Measurements from ENCODE around the gene BLOC1S1.
"Not testable (repeated sequence)": the region's sequence is repeated elsewhere in the genome, so short reads cannot be mapped to it uniquely, and the experiment has no call there.

The BLOC1S1 gene

DNA sequence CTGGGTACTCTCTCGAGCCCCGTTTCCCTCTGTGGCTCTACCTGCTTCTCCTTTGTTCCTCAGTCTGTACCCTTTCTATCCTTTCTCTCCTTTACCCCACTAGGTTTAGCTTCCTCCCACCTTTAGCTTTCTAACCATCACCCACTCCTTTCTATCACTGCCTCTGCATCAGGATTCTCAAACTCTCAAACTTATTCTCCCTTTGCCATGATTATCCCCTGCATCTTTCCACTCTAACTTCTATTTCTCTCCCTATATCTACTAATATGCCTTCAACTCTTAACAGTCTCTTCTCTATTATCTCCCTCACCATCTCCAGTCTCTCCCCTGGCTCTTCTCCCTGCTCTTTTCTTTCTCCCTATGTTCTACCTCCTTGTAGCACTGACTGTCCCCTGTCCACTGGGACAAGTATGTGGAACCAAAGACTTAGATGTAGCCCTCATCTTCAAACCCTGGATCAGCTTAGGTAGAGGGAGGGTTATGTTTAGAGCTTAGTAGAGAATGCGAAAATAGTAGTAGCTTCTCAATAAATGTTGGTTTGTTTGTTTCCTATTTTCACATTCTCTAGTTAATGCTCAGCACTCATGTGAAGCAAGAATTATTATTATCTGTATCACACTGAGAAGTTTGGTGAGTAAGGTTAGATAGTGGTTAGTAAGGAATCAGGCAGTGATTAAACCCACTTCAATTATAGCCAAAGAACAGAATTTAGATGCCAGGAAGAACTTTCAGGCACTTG lies 30.5 kb downstream of the BLOC1S1 start:
- DNase-seq, result no peak

DNA sequence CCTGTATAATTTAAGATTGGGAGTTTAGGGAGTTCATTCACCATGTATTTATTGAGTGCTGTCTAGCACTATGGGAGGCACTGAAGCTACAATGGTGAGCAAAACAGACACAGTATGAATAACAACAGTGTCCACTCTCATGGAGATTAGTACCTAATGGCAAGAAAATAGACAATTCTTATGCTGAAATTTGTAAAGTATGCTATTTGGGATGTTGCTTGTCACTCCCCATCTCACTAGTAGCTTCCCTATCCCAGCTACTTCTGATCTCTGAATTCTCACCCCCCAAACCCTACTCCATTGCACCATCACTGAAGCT lies 31.0 kb downstream of the BLOC1S1 start:
- no peak for DNase-seq

DNA sequence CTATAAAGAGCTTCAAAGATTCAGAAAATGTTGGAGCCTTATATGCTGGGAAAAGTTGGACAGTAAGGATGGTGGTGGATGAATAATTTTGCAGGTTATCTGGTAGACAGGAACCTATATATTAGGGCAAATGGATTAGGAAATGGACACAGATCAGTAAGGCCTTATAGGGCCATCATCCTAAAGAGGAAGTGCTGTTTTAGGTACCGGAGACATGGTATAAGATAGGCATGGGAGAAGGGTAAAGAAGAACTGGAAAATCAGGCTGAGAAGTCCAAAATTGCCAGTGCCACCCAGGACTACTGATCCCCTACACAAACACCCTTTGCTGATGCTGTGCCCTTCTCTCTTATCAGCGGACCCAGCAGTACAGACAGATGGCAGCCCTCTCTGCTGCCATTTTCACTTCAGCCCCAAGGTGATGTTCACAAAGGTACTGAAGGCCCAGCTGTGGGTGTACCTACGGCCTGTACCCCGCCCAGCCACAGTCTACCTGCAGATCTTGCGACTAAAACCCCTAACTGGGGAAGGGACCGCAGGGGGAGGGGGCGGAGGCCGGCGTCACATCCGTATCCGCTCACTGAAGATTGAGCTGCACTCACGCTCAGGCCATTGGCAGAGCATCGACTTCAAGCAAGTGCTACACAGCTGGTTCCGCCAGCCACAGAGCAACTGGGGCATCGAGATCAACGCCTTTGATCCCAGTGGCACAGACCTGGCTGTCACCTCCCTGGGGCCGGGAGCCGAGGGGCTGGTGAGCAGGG lies 32.6 kb downstream of the BLOC1S1 start:
- DNase-seq, result no peak

DNA sequence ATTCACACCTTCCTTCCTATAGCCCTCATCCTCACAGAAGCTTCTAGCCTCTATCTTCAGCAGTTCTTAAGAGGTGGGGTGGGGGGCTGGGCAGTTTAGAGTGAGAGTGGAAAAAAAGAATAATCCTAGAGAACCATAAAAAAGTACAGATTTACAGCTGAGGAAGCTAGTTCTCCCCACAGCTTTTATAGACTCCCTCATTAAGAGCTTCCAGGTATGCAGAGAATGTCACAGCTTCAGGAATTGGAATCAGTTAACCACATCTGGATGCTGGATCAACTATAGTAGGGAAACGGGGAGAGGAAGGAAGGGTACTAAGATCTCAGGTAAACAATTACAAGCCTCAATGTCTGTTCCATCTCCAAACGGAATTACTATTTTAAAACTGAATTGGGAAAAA lies 39.4 kb downstream of the BLOC1S1 start:
- DNase-seq, result no peak

DNA sequence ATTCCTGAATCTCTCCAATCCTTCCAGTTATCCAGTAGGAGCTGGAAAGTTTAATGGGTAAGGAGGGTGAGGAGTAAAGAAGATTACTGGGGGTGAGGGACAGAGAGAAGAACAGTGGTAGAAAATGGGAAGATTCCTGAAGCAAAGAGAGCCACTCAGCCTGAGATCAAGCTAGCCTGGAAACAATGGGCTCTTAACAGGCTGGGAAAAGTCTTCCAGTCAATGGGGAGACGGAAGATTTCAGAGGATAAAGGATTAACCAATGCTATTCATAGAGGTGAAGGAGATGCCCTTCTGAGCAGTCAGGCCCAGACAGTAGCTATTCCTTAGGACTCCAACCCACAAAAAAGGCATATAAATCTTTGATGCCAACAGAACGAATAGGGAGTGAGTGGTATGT lies 41.9 kb downstream of the BLOC1S1 start:
- no peak for DNase-seq

DNA sequence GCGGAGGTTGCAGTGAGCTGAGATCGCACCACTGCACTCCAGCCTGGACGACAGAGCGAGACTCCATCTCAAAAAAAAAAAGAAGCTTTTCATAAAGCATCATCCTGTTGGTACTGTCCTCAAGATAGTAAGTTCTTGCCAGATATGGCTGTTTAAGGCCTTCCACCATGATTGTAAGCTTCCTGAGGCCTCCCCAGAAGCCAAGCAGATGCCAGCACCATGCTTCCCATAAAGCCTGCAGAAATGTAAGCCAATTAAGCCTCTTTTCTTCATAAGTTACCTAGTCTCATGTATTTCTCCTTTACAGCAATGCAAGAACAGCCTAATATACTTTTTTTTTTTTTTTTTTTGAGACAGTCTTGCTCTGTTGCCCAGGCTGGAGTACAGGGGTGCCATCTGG lies 42.7 kb downstream of the BLOC1S1 start:
- not testable (repeated sequence) for DNase-seq

DNA sequence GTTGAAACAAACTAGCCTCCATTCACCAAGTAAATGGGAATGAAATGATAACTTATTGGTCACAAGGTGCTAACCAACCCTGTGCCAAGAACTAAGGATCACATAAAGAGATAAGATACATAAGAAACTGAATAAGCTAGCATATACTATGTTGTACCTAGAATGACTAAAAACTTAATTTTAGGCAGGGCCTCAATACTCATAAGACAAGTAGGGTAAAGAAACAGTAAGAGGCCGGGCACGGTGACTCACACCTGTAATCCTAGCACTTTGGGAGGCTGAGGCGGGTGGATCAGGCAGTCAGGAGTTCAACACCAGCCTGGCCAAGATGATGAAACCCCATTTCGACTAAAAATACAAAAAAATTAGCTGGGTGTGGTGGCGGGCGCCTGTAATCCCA lies 44.8 kb downstream of the BLOC1S1 start:
- no peak for DNase-seq

DNA sequence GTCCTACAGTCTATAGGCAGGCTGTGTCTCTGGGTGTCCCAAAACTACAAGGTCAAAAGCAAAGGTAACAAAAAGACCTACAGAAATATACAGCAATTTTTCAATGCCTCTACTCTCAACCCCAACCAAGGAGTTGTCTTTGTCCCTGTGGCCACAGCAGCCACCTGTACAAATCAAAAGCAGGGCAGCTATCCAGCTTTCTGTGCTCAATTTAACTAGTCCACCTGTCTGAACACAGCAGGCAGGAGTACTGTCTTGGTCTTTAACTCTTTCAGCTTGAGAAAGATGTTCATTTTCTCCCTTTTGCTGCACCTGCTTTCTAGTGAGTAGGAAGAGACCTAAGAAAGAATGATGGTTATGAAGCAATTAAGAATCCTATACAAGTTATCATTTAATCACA lies 46.8 kb downstream of the BLOC1S1 start:
- DNase-seq, result no peak

DNA sequence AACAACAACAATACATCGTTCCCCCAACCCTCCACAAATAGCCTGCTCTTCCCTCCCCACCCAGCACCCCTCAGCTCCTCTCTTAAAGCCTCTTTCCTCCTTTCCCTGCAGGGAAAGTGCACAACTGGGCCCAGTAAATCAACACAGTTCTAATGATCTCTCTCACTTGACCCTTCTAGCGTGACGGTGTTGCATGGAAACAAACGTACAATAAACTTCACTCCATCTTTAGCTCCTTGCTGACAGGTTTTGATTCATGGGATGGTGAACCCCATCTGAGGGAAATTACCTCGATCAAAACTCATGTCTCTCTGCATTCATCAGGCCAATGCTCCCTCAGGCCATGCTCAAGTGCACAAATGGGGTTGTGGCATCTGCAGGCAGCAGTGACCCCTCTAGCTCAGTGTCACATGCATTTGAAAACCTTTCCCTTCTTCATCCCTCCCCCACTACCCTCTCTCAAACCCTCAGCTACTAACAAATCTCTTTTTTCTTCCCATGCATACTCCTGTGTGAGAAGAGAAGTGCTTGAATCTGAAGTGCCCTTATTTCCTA lies 50.0 kb downstream of the BLOC1S1 start:
- DNase-seq, result no peak

DNA sequence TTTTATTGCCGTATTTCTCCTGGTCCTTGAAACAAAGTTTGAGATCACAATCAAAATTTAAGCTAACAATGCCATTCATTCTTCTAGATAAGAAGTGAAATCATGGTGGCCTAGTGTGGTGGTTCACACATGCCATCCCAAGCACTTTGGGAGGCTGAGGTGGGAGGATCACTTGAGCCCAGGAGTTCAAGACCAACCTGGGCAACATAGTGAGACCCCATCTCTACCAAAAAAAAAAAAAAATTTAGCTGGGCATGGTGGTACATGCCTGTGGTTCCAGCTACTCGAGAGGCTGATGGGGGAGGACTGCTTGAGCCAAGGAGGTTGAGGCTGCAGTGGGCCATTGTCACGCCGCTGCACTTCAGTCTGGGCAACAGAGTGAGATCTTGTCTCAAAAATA lies 51.3 kb downstream of the BLOC1S1 start:
- no peak for DNase-seq

All from fibroblast of upper back skin (primary cell).